Thyroid gland (tissue), 4 donors: ENCODE measurements around the gene USP2. TPM values are rescaled to one million over a fixed set of nuclear protein-coding genes. Genes with fewer than 3 reads are reported as not detected.
A peak's percentile ranks its signal among the peaks of the same experiment; 100 is the strongest.

Source experiments
- DNase-seq, 2 donors: peaks; one replicate each; pipeline ENCODE4 v3.0.0-alpha.2; 2019
- H3K27ac ChIP-seq, 3 donors: fragments of 200-600 bp; sonication (generic); 1 replicate in 2 of 3; 2 replicates in 1 of 3; pipeline ENCODE4 v1.5.1; 2016 to 2019; ENCODE audit warnings: mild to moderate bottlenecking in 1 of 3, moderate library complexity in 1 of 3
- H3K27me3 ChIP-seq: fragments of 200-600 bp; sonication (generic); one replicate; pipeline ENCODE4 v1.5.1; 2019
- H3K36me3 ChIP-seq, 2 donors: fragments of 200-600 bp; sonication (generic); one replicate each; pipeline ENCODE4 v1.5.1; 2016 to 2019
- H3K4me1 ChIP-seq, 2 donors: fragments of 200-600 bp; sonication (generic); one replicate each; pipeline ENCODE4 v1.5.1; 2017 to 2019
- H3K4me3 ChIP-seq, 3 donors: fragments of 200-600 bp; sonication (generic); replicated peaks in 1 of 3; 1 replicate in 2 of 3; 2 replicates in 1 of 3; pipeline ENCODE4 v1.5.1; 2016; ENCODE audit warnings: mild to moderate bottlenecking in 1 of 3
- H3K9me3 ChIP-seq: fragments of 200-600 bp; sonication (generic); one replicate; pipeline ENCODE4 v1.5.1; 2017
- POLR2A ChIP-seq, 2 donors: fragments of 450-650 bp; IDR thresholded peaks; one replicate each; pipeline ENCODE4 v1.6.1; 2017; ENCODE audit warnings: antibody characterized with exemption in 2 of 2, mild to moderate bottlenecking in 2 of 2, moderate library complexity in 1 of 2
- WGBS, 2 donors: methylation state at CpG; one replicate each; pipeline ENCODE4 v1.1.5; 2017; 5-methylcytosine and 5-hydroxymethylcytosine counted together
- intact Hi-C: fragments of 100-400 bp; cut with DNase I; formaldehyde crosslinking; loops from one replicate; pipeline ENCODE4 v1.15.1; 2023
- total RNA-seq, 4 donors: library from RNA; depleted of rRNA; stranded (reverse); fragments of >200 nt; gene quantifications; one replicate each; pipeline ENCODE4 v1.2.3, GENCODE V29; 2016
- TF ChIP-seq, protein P1 (sequence below), 6 experiments: fragments of 200-600 bp in 3 of 6; fragments of 450-650 bp in 3 of 6; sonication (generic) in 3 of 6; IDR thresholded peaks; one replicate each; pipeline ENCODE4 v1.5.1; 2016 to 2019; ENCODE audit warnings: antibody characterized with exemption in 6 of 6, mild to moderate bottlenecking in 2 of 6, inconsistent platforms in 1 of 6, moderate library complexity in 1 of 6

USP2 gene
- total RNA-seq, 4 donors from 2014 or later: 2.0 to 5.3 (median 4.6) TPM

- DNase-seq: peak; percentile 80 to 86
- 1 to 3% methylated on average over 38 to 42 of the region's 54 CpGs for WGBS, 2 donors
- Histone ChIP-seq H3K9me3 (no peaks in the 10 kb centered on the region), H3K27ac (peak overlapping the region in 2 of 3 donors; percentile 35 to 80), H3K4me1 (peaks cover 9 to 23% of the 10 kb centered on the region in 2 donors), H3K27me3 (no peaks in the 10 kb centered on the region), H3K36me3 (no peaks in the 10 kb centered on the region), H3K4me3 (peak overlapping the region in 1 of 3 donors; percentile 34)
- intact Hi-C loops: no loop called here
- TF ChIP-seq, protein P1, sequence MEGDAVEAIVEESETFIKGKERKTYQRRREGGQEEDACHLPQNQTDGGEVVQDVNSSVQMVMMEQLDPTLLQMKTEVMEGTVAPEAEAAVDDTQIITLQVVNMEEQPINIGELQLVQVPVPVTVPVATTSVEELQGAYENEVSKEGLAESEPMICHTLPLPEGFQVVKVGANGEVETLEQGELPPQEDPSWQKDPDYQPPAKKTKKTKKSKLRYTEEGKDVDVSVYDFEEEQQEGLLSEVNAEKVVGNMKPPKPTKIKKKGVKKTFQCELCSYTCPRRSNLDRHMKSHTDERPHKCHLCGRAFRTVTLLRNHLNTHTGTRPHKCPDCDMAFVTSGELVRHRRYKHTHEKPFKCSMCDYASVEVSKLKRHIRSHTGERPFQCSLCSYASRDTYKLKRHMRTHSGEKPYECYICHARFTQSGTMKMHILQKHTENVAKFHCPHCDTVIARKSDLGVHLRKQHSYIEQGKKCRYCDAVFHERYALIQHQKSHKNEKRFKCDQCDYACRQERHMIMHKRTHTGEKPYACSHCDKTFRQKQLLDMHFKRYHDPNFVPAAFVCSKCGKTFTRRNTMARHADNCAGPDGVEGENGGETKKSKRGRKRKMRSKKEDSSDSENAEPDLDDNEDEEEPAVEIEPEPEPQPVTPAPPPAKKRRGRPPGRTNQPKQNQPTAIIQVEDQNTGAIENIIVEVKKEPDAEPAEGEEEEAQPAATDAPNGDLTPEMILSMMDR (IDR thresholded peaks at IDR 0.05): peak; percentile 74 to 93 (median 91)
- no peak for TF ChIP-seq POLR2A (IDR thresholded peaks at IDR 0.05)
These were observed 25.0 kb downstream of the USP2 start for GRCh38 chr11:119356349-119357031.

GRCh38 chr11:119355091-119355843 is 26.2 kb downstream of the USP2 start:
- WGBS, 2 donors: 74 to 78% methylated on average over 9 of the region's 9 CpGs
- H3K36me3 ChIP-seq: no peaks in the 10 kb centered on the region
- TF ChIP-seq, protein P1 (IDR thresholded peaks at IDR 0.05): no peak
- no peak for TF ChIP-seq POLR2A (IDR thresholded peaks at IDR 0.05)
- no peaks in the 10 kb centered on the region for H3K9me3 ChIP-seq
- no peak overlapping the region for H3K4me3 ChIP-seq
- no peak overlapping the region for H3K27ac ChIP-seq
- DNase-seq: no peak
- H3K27me3 ChIP-seq: no peaks in the 10 kb centered on the region
- peaks cover 0 to 12% of the 10 kb centered on the region in 2 donors for H3K4me1 ChIP-seq
- intact Hi-C loops: no loop called here

GRCh38 chr11:119352857-119353260 is 28.6 kb downstream of the USP2 start:
- Histone ChIP-seq H3K36me3 (no peaks in the 10 kb centered on the region), H3K27ac (no peak overlapping the region), H3K27me3 (no peaks in the 10 kb centered on the region), H3K4me3 (no peak overlapping the region), H3K4me1 (peaks cover 0 to 12% of the 10 kb centered on the region in 2 donors), H3K9me3 (no peaks in the 10 kb centered on the region)
- 16 to 24% methylated on average over 4 of the region's 4 CpGs for WGBS, 2 donors
- intact Hi-C loops: loop anchor here (5.0 kb wide), 1 partner anchor 124 kb away; no protein-coding TSS in a partner anchor
- TF ChIP-seq, protein P1 (IDR thresholded peaks at IDR 0.05): no peak
- no peak for TF ChIP-seq POLR2A (IDR thresholded peaks at IDR 0.05)
- DNase-seq: peak; percentile 48

DNA sequence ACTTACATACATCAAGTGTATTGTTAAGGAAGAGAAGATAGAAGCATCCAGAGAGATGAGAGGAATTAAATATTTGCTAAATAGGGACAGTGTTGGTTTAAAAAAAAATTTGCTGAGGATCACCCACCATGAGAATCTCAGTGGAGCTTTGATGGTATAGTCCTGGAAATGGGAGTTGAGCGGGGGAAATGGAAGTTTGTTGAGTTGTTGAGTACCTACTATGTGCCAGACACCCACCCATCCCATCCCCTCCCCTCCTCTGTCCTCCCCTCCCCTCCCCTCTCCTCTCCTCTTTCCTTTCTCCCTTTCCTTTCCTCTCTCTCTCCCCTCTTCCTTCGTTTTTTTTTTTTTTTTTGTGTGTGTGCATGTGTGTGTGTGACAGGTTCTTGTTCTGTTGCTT is 30.3 kb downstream of the USP2 start:
- Histone ChIP-seq H3K4me3 (no peak overlapping the region), H3K36me3 (no peaks in the 10 kb centered on the region), H3K27me3 (no peaks in the 10 kb centered on the region), H3K27ac (no peak overlapping the region), H3K4me1 (peaks cover 0 to 9% of the 10 kb centered on the region in 2 donors), H3K9me3 (no peaks in the 10 kb centered on the region)
- DNase-seq: no peak
- 59 to 63% methylated on average over 2 of the region's 2 CpGs for WGBS, 2 donors
- intact Hi-C loops: loop anchor here (5.0 kb wide), 1 partner anchor 126 kb away; no protein-coding TSS in a partner anchor
- TF ChIP-seq, protein P1 (IDR thresholded peaks at IDR 0.05): no peak
- no peak for TF ChIP-seq POLR2A (IDR thresholded peaks at IDR 0.05)

GRCh38 chr11:119350302-119350701 is 31.2 kb downstream of the USP2 start:
- no peaks in the 10 kb centered on the region for H3K27me3 ChIP-seq
- TF ChIP-seq, protein P1 (IDR thresholded peaks at IDR 0.05): no peak
- no peak for TF ChIP-seq POLR2A (IDR thresholded peaks at IDR 0.05)
- no peaks in the 10 kb centered on the region for H3K9me3 ChIP-seq
- no peak overlapping the region for H3K27ac ChIP-seq
- DNase-seq: no peak
- intact Hi-C loops: loop anchor here (5.0 kb wide), 1 partner anchor 127 kb away; no protein-coding TSS in a partner anchor
- H3K36me3 ChIP-seq: no peaks in the 10 kb centered on the region
- peaks cover 0 to 5% of the 10 kb centered on the region in 2 donors for H3K4me1 ChIP-seq
- H3K4me3 ChIP-seq: no peak overlapping the region
- WGBS, 2 donors: 80 to 83% methylated on average over 6 of the region's 6 CpGs
